ENCODE measurements around the gene TLE2. TPM values are rescaled to one million over a fixed set of nuclear protein-coding genes. Genes with fewer than 3 reads are reported as not detected.

TLE2 gene
- total and polyA plus RNA-seq, 2 of the 4 experiments (the other 2 are of a cell fraction): under 0.01 to 0.41 TPM

- dilution Hi-C loops (cut with HindIII; ENCODE audit: low sequenced_read_pairs, unreplicated experiment) (no loop called here), in situ Hi-C loops (cut with MboI; ENCODE audit: low sequenced_read_pairs) (no loop called here), intact Hi-C loops (cut with micrococcal nuclease) (loop anchor here (2.0 kb wide), 1 partner anchor 58 kb away; the partner anchor contains the start of gene TLE6)
- H3K56ac ChIP-seq (ENCODE audit: extremely low read depth, insufficient read depth, low read length): peak overlapping the region; percentile 71; the same call in 1 of the 2 replicates
- H2AK5ac ChIP-seq (ENCODE audit: low read depth, low read length): peak overlapping the region; percentile 90; the same call in 1 of the 2 replicates
- H2BK20ac ChIP-seq (ENCODE audit: low read depth, low read length): peak overlapping the region; percentile 6; the same call in 1 of the 2 replicates
- peak overlapping the region; percentile 75 for H3K4ac ChIP-seq (ENCODE audit: low read depth, low read length)
- peak overlapping the region; percentile 94 for H2AFZ ChIP-seq (replicated peaks; ENCODE audit: low read length, poor library complexity)
- 10% methylated on average over 2 of the region's 28 CpGs; no CpG with 5 or more reads in 1 of the 2 experiments for WGBS, 2 experiments (ENCODE audit: extremely low coverage in 2 of 2, insufficient read length in 1 of 2)
- peak overlapping the region; percentile 75 for H3K4me2 ChIP-seq (ENCODE audit: low read depth, low read length)
- H3K27ac ChIP-seq (ENCODE audit: insufficient read depth, low read length): peak overlapping the region; percentile 28; the same call in 1 of the 2 replicates
- no peaks in the 10 kb centered on the region for H3K9me1 ChIP-seq (ENCODE audit: insufficient read depth, low read length)
- peak; percentile 8 for ATAC-seq (ENCODE audit: low read depth)
- TF ChIP-seq RAD21 (IDR thresholded peaks at IDR 0.05; ENCODE audit: low read length) (no peak), CTCF (conservative IDR thresholded peaks at IDR 0.05; ENCODE audit: low read depth, low read length) (no peak)
- peak overlapping the region; percentile 33 for H2BK120ac ChIP-seq (ENCODE audit: low read depth, low read length)
- H3K79me1 ChIP-seq (ENCODE audit: low read depth in 1 of 2, low read length in 2 of 2): peaks cover 0 to 3% of the 10 kb centered on the region in 2 experiments; a peak in 1 of 4 replicates
- CTCF ChIA-PET: interaction anchor here (0.8 to 1.1 kb wide), 2 partner anchors 30 to 84 kb away, joined by 3 read pairs; no protein-coding TSS in a partner anchor
- H4K5ac ChIP-seq (ENCODE audit: low read depth, low read length): peak overlapping the region; percentile 22
- H2BK15ac ChIP-seq (ENCODE audit: low read depth, low read length): peak overlapping the region; percentile 53; the same call in 1 of the 3 replicates
- H3K9ac ChIP-seq (ENCODE audit: low read depth, low read length): peak overlapping the region; percentile 37; the same call in 1 of the 2 replicates
- POLR2A ChIA-PET (ENCODE audit: unreplicated experiment): interaction anchor here (0.5 to 1.0 kb wide), 2 partner anchors 59 to 84 kb away, joined by 3 to 4 read pairs; no protein-coding TSS in a partner anchor
- peak overlapping the region; percentile 76 to 95 for H4K8ac ChIP-seq (ENCODE audit: low read depth in 2 of 2, low read length in 2 of 2)
- peak overlapping the region; percentile 91 for H2AK9ac ChIP-seq (replicated peaks; ENCODE audit: low read depth, low read length, poor library complexity)
- H3K18ac ChIP-seq (ENCODE audit: low read depth, low read length): peak overlapping the region; percentile 7
- peak overlapping the region; percentile 78 for H4K91ac ChIP-seq (ENCODE audit: insufficient read depth, low read depth, low read length)
- H4K20me1 ChIP-seq (ENCODE audit: insufficient read depth, low read length): no peaks in the 10 kb centered on the region
- H3K14ac ChIP-seq (replicated peaks; ENCODE audit: low read depth, low read length): peak overlapping the region; percentile 77
- peak overlapping the region; percentile 51 for H2BK5ac ChIP-seq (ENCODE audit: low read depth, low read length, poor library complexity, severe bottlenecking)
- H3K4me1 ChIP-seq (ENCODE audit: control insufficient read depth, insufficient read depth, low read length): peaks cover 12% of the 10 kb centered on the region
- peak; percentile 64 for DNase-seq
- no TSS peak for BruUV-seq (replicated peaks)
- no peaks in the 10 kb centered on the region for H3K36me3 ChIP-seq (ENCODE audit: control insufficient read depth, insufficient read depth, low read length)
- H3K9me3 ChIP-seq (ENCODE audit: control insufficient read depth, insufficient read depth, low read length): no peaks in the 10 kb centered on the region
- peak overlapping the region; percentile 74; the same call in 1 of the 2 replicates for H3K23ac ChIP-seq (ENCODE audit: low read depth, low read length)
- peak overlapping the region; percentile 33 for H3K4me3 ChIP-seq (ENCODE audit: insufficient read depth, low read depth, low read length)
- peaks cover 13% of the 10 kb centered on the region for H3K27me3 ChIP-seq (ENCODE audit: control insufficient read depth, insufficient read depth, low read length)
Observed at GRCh38 chr19:3034656-3035541, 5.8 kb upstream of the TLE2 start.
